Body of pancreas (tissue), 4 donors: ENCODE measurements around the gene C4orf50. TPM values are rescaled to one million over a fixed set of nuclear protein-coding genes. Genes with fewer than 3 reads are reported as not detected.
"Not testable (repeated sequence)": the region's sequence is repeated elsewhere in the genome, so short reads cannot be mapped to it uniquely, and the experiment has no call there.

Source experiments
- ATAC-seq: fragments of 150-250 bp; one replicate; pipeline ENCODE4 v1.9.1; 2016
- DNase-seq, 4 donors: peaks; one replicate each; pipeline ENCODE4 v3.0.0-alpha.2; 2019
- H3K27ac ChIP-seq, 4 donors: fragments of 200-600 bp; sonication (generic); 1 replicate in 3 of 4; 2 replicates in 1 of 4; pipeline versions ENCODE4 v1.5.1 to v1.6.1; 2016 to 2019; ENCODE audit warnings: mild to moderate bottlenecking in 1 of 4, mixed read lengths in 1 of 4, moderate library complexity in 1 of 4
- H3K27me3 ChIP-seq, 2 donors: fragments of 200-600 bp; sonication (generic); one replicate each; pipeline ENCODE4 v1.6.0; 2016; ENCODE audit warnings: mild to moderate bottlenecking in 1 of 2
- H3K36me3 ChIP-seq, 2 donors: fragments of 200-600 bp; sonication (generic); replicated peaks in 1 of 2; 2 replicates each; pipeline ENCODE4 v1.5.1; 2016; ENCODE audit warnings: low read depth in 2 of 2; ENCODE audit not compliant: insufficient read depth in 1 of 2
- H3K4me1 ChIP-seq: fragments of 200-600 bp; sonication (generic); one replicate; pipeline ENCODE4 v1.6.0; 2016
- H3K4me3 ChIP-seq, 2 donors: fragments of 200-600 bp; sonication (generic); 1 replicate in 1 of 2; 2 replicates in 1 of 2; pipeline ENCODE4 v1.5.1; 2016 to 2019
- H3K9me3 ChIP-seq, 3 donors: fragments of 200-600 bp; sonication (generic); 1 replicate in 2 of 3; 2 replicates in 1 of 3; pipeline ENCODE4 v1.5.1; 2016
- CTCF ChIP-seq, 7 experiments: fragments of 450-650 bp in 4 of 7; fragments of 200-600 bp in 3 of 7; sonication (generic) in 3 of 7; IDR thresholded peaks; one replicate each; pipeline ENCODE4 v1.5.1; 2016 to 2019; ENCODE audit warnings: antibody characterized with exemption in 7 of 7
- POLR2A ChIP-seq, 3 donors: fragments of 450-650 bp; IDR thresholded peaks; one replicate each; pipeline ENCODE4 v1.6.1; 2016; ENCODE audit warnings: antibody characterized with exemption in 3 of 3, mild to moderate bottlenecking in 2 of 3
- WGBS, 2 donors: methylation state at CpG; one replicate each; pipeline ENCODE4 v1.1.5; 2017; 5-methylcytosine and 5-hydroxymethylcytosine counted together
- intact Hi-C: fragments of 100-400 bp; cut with DNase I; formaldehyde crosslinking; loops from one replicate; pipeline ENCODE4 v1.15.1; 2023
- total RNA-seq, 2 donors: library from RNA; depleted of rRNA; stranded (reverse); fragments of >200 nt; gene quantifications; one replicate each; pipeline ENCODE4 v1.1.0, GENCODE V29; 2016

The C4orf50 gene
- total RNA-seq, 2 donors from 2014 or later: 0.26 TPM; not detected in 1

DNA sequence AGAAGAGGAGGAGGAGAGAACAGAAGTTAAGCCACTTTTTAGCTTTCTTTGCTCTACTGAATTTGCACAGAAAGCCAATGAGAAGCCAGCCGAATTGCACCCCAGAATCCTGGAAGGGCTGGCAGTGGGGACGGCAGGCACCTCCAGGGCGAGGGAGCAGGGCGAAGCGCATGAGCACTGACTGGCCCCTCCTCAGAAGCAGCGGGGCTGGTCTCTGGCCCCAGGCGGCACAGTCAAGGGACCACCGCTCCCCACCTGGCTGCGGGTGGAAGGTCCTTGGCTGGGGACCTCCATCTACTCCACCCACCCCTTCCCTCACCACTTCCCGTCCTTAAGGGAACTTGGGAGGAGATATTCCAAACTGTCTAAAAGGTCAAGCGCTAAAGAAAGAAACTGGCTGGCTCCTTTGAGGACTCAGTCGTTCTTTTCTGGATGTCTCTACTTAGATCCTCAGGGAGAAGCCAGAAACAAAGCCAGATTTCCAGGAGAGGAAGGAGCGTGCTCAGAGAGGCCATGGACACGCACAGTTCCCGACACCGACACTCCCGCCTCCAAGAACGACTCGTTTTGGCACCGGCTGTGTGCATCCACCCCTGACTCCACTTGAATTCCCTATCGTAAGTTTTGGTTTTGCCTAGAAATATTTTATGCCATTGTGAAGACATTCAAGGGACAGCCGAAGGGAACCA is 65.8 kb downstream of the C4orf50 start:
- TF ChIP-seq POLR2A (IDR thresholded peaks at IDR 0.05) (no peak), CTCF (IDR thresholded peaks at IDR 0.05) (no peak)
- H3K9me3 ChIP-seq: no peaks in the 10 kb centered on the region
- 57 to 73% methylated on average over 22 of the region's 22 CpGs for WGBS, 2 donors
- H3K4me1 ChIP-seq: peaks cover 22% of the 10 kb centered on the region
- H3K27ac ChIP-seq: no peak overlapping the region
- DNase-seq (no peak), ATAC-seq (no peak)
- intact Hi-C loops: no loop called here
- no peaks in the 10 kb centered on the region for H3K36me3 ChIP-seq
- no peaks in the 10 kb centered on the region for H3K27me3 ChIP-seq
- no peak overlapping the region for H3K4me3 ChIP-seq

DNA sequence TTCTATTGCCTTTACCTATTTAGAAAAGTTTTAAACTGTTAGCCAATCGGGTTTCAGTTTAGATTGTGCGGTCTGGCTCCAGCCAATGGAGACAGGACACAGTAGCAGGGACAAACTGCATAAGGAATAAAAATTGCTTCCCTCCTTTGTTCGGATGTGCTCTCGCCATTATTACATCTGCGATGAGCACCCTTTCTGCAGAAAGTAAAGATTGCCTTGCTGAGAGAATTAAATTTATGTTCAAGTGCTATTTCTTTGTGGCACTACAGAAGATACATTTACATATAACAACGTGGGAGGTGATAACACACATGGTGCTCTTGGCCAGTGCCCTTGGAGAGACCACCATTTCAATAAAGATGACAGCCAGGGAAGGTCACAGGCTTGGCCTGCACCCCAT is 71.6 kb downstream of the C4orf50 start:
- H3K4me3 ChIP-seq, DNase-seq, H3K27me3 ChIP-seq, ATAC-seq, H3K4me1 ChIP-seq, H3K36me3 ChIP-seq, intact Hi-C loops, H3K27ac ChIP-seq, H3K9me3 ChIP-seq: not testable (repeated sequence)
- WGBS, 2 donors: 62 to 71% methylated on average over 6 of the region's 6 CpGs

DNA sequence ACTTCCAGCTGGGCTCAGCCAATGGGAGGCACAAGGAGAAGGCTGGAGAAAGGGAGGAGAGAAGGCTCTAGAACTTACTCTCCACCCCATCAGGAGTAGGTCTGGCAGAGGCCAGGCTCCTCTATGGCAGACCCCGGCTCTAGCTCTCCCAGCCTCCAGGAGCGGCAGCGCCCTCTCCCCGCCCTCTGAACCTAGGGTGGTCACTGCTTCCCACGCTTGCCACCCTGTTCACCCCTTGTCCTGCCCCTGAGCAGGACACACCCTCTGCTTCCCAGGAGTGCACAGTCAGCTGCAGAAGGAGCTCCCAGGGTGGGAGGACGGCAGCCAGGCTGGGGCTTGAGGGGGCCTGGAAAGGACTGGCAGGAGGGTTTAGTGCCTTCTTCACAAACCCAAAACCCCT is 72.3 kb downstream of the C4orf50 start:
- WGBS, 2 donors: 60 to 77% methylated on average over 1 to 6 of the region's 6 CpGs
- no peaks in the 10 kb centered on the region for H3K4me1 ChIP-seq
- intact Hi-C loops: no loop called here
- TF ChIP-seq POLR2A (IDR thresholded peaks at IDR 0.05) (no peak), CTCF (IDR thresholded peaks at IDR 0.05) (no peak)
- H3K36me3 ChIP-seq: no peaks in the 10 kb centered on the region
- H3K27me3 ChIP-seq: no peaks in the 10 kb centered on the region
- H3K9me3 ChIP-seq: no peaks in the 10 kb centered on the region
- no peak for DNase-seq
- ATAC-seq: no peak
- H3K27ac ChIP-seq: no peak overlapping the region
- H3K4me3 ChIP-seq: no peak overlapping the region

DNA sequence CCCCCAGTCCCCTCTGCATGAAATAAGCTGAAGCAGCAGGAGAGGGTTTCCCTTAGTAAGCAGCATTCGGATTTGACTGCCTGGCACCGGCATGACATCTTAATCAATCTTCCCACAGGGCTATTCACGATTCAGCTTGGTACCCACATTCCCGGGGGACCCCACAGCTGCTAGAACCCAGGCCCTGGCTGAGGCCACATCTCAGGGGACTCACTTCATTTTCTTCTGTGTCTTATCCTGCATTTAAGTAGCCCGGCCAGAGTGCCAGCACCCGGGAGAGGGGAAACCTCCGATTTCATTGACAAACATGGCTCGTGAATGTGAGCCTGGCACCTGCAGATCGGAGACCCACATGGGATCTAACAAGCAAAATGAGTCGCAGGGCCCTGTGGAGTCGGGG is 73.1 kb downstream of the C4orf50 start:
- no peak for ATAC-seq
- intact Hi-C loops: no loop called here

GRCh38 chr4:5943561-5943960 is 74.7 kb downstream of the C4orf50 start:
- intact Hi-C loops: no loop called here
- no peaks in the 10 kb centered on the region for H3K27me3 ChIP-seq
- no peaks in the 10 kb centered on the region for H3K36me3 ChIP-seq
- H3K27ac ChIP-seq: no peak overlapping the region
- H3K9me3 ChIP-seq: no peaks in the 10 kb centered on the region
- no peak for TF ChIP-seq POLR2A (IDR thresholded peaks at IDR 0.05)
- TF ChIP-seq CTCF (IDR thresholded peaks at IDR 0.05): no peak
- ATAC-seq (no peak), DNase-seq (no peak)
- no peak overlapping the region for H3K4me3 ChIP-seq
- no peaks in the 10 kb centered on the region for H3K4me1 ChIP-seq
- 17 to 19% methylated on average over 6 of the region's 6 CpGs for WGBS, 2 donors

More for the DNA sequence above, 73.1 kb downstream of the C4orf50 start:
- Histone ChIP-seq H3K36me3 (no peaks in the 10 kb centered on the region), H3K27ac (no peak overlapping the region), H3K27me3 (no peaks in the 10 kb centered on the region), H3K4me3 (no peak overlapping the region), H3K9me3 (no peaks in the 10 kb centered on the region), H3K4me1 (no peaks in the 10 kb centered on the region)
- no peak for DNase-seq
- 68 to 71% methylated on average over 9 to 11 of the region's 11 CpGs for WGBS, 2 donors
- no peak for TF ChIP-seq CTCF (IDR thresholded peaks at IDR 0.05)
